ENCODE measurements around the gene MYH11. TPM values are rescaled to one million over a fixed set of nuclear protein-coding genes. Genes with fewer than 3 reads are reported as not detected.
"Not testable (repeated sequence)": the region's sequence is repeated elsewhere in the genome, so short reads cannot be mapped to it uniquely, and the experiment has no call there.

MYH11 gene
- total and polyA plus RNA-seq, 10 donors: 9.6 to 135 (median 110) TPM

- no peak overlapping the region for H3K4me3 ChIP-seq
- intact Hi-C loops (cut with DNase I; ENCODE audit: low total_unique reads): loop anchor here (5.0 kb wide), 1 partner anchor 274 kb away; no protein-coding TSS in a partner anchor
- WGBS, 5 donors: 85 to 95% (median 91%) methylated on average over 6 of the region's 6 CpGs
Measured at GRCh38 chr16:15701367-15701766, 155.5 kb downstream of the MYH11 start.

GRCh38 chr16:15699819-15700218 lies 157.0 kb downstream of the MYH11 start:
- intact Hi-C loops (cut with DNase I; ENCODE audit: low total_unique reads): loop anchor here (5.0 kb wide), 1 partner anchor 273 kb away; no protein-coding TSS in a partner anchor
- no peak for TF ChIP-seq POLR2AphosphoS5 (IDR thresholded peaks at IDR 0.05)
- no peak for TF ChIP-seq CTCF (IDR thresholded peaks at IDR 0.05 in 8 of 11, conservative IDR thresholded peaks at IDR 0.05 in 3 of 11)
- TF ChIP-seq POLR2A (IDR thresholded peaks at IDR 0.05): no peak
- Histone ChIP-seq H3K36me3 (peaks cover 4 to 100% (median 74%) of the 10 kb centered on the region in 6 donors), H3K27me3 (replicated peaks in 1 of 7) (no peaks in the 10 kb centered on the region), H3K4me1 (peaks cover 0 to 12% (median 4%) of the 10 kb centered on the region in 6 donors), H3K9me3 (no peaks in the 10 kb centered on the region), H3K27ac (no peak overlapping the region), H3K4me3 (no peak overlapping the region)
- DNase-seq: no peak
- WGBS, 5 donors: 95 to 98% (median 97%) methylated on average over 12 of the region's 12 CpGs

More at GRCh38 chr16:15701367-15701766, 155.5 kb downstream of the MYH11 start:
- Histone ChIP-seq H3K36me3 (peaks cover 4 to 100% (median 63%) of the 10 kb centered on the region in 6 donors), H3K4me1 (peaks cover 0 to 18% (median 6%) of the 10 kb centered on the region in 6 donors), H3K27ac (no peak overlapping the region), H3K27me3 (replicated peaks in 1 of 7) (no peaks in the 10 kb centered on the region), H3K9me3 (no peaks in the 10 kb centered on the region)
- TF ChIP-seq CTCF (IDR thresholded peaks at IDR 0.05 in 8 of 11, conservative IDR thresholded peaks at IDR 0.05 in 3 of 11) (no peak), POLR2AphosphoS5 (IDR thresholded peaks at IDR 0.05) (peak in 1 of 3 donors; percentile 7)
- DNase-seq: no peak

- Histone ChIP-seq H3K4me3 (no peak overlapping the region), H3K4me1 (no peaks in the 10 kb centered on the region), H3K27me3 (replicated peaks in 1 of 7) (no peaks in the 10 kb centered on the region), H3K36me3 (peaks cover 8 to 100% (median 99%) of the 10 kb centered on the region in 6 donors), H3K9me3 (no peaks in the 10 kb centered on the region), H3K27ac (no peak overlapping the region)
- TF ChIP-seq POLR2AphosphoS5 (IDR thresholded peaks at IDR 0.05): no peak
- no peak for TF ChIP-seq CTCF (IDR thresholded peaks at IDR 0.05 in 8 of 11, conservative IDR thresholded peaks at IDR 0.05 in 3 of 11)
- no peak for TF ChIP-seq POLR2A (IDR thresholded peaks at IDR 0.05)
- intact Hi-C loops (cut with DNase I; ENCODE audit: low total_unique reads): no loop called here
- DNase-seq: no peak
- 90 to 97% (median 95%) methylated on average over 5 of the region's 5 CpGs for WGBS, 5 donors
Measured at GRCh38 chr16:15694499-15694898, 162.3 kb downstream of the MYH11 start.

- H3K4me3 ChIP-seq; H3K27me3 ChIP-seq (replicated peaks in 1 of 7); H3K4me1 ChIP-seq; H3K9me3 ChIP-seq; H3K27ac ChIP-seq; DNase-seq; intact Hi-C loops (cut with DNase I; ENCODE audit: low total_unique reads): not testable (repeated sequence)
- 67 to 100% (median 93%) methylated on average over 1 of the region's 1 CpG for WGBS, 5 donors
- peaks cover 11 to 100% (median 97%) of the 10 kb centered on the region in 6 donors for H3K36me3 ChIP-seq
Measured at GRCh38 chr16:15692508-15692907, 164.3 kb downstream of the MYH11 start.

- DNase-seq: no peak
- Histone ChIP-seq H3K36me3 (peaks cover 8 to 100% (median 94%) of the 10 kb centered on the region in 6 donors), H3K9me3 (no peaks in the 10 kb centered on the region), H3K4me1 (no peaks in the 10 kb centered on the region), H3K4me3 (no peak overlapping the region), H3K27me3 (replicated peaks in 1 of 7) (no peaks in the 10 kb centered on the region), H3K27ac (no peak overlapping the region)
- peak in 1 of 3 donors; percentile 29 for TF ChIP-seq POLR2AphosphoS5 (IDR thresholded peaks at IDR 0.05)
- TF ChIP-seq POLR2A (IDR thresholded peaks at IDR 0.05): no peak
- intact Hi-C loops (cut with DNase I; ENCODE audit: low total_unique reads): no loop called here
- whole genome bisulfite sequencing, 5 donors: 93 to 97% (median 96%) methylated on average over 10 of the region's 10 CpGs
Measured at GRCh38 chr16:15691046-15691445, 165.8 kb downstream of the MYH11 start.

All from spleen (tissue), 11 donors.